ENCODE data around the gene CBFA2T3.

Gene CBFA2T3

DNA sequence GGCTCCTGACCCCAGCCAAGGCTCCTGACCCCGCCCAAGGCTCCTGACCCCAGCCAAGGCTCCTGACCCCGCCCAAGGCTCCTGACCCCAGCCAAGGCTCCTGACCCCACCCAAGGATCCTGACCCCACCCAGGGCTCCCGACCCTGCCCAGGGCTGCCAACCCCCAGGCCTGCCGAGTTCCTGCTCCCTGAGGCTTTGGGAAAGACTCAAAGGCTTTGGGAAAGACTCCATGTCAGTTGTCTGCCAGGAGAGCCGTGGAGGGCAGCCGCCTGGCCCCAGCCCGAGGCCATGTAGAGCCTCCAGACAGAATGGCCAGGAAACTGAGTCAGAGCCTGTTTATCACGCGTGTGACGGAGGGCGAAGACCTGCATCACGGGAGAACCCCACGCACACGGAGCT, 21.1 kb downstream of the CBFA2T3 start:
- TF ChIP-seq, protein P1, sequence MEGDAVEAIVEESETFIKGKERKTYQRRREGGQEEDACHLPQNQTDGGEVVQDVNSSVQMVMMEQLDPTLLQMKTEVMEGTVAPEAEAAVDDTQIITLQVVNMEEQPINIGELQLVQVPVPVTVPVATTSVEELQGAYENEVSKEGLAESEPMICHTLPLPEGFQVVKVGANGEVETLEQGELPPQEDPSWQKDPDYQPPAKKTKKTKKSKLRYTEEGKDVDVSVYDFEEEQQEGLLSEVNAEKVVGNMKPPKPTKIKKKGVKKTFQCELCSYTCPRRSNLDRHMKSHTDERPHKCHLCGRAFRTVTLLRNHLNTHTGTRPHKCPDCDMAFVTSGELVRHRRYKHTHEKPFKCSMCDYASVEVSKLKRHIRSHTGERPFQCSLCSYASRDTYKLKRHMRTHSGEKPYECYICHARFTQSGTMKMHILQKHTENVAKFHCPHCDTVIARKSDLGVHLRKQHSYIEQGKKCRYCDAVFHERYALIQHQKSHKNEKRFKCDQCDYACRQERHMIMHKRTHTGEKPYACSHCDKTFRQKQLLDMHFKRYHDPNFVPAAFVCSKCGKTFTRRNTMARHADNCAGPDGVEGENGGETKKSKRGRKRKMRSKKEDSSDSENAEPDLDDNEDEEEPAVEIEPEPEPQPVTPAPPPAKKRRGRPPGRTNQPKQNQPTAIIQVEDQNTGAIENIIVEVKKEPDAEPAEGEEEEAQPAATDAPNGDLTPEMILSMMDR (IDR thresholded peaks at IDR 0.05) = no peak
- no peak for DNase-seq (ENCODE audit: low spot score)
- Histone ChIP-seq H3K27ac (no peak overlapping the region), H3K4me3 (no peak overlapping the region)

DNA sequence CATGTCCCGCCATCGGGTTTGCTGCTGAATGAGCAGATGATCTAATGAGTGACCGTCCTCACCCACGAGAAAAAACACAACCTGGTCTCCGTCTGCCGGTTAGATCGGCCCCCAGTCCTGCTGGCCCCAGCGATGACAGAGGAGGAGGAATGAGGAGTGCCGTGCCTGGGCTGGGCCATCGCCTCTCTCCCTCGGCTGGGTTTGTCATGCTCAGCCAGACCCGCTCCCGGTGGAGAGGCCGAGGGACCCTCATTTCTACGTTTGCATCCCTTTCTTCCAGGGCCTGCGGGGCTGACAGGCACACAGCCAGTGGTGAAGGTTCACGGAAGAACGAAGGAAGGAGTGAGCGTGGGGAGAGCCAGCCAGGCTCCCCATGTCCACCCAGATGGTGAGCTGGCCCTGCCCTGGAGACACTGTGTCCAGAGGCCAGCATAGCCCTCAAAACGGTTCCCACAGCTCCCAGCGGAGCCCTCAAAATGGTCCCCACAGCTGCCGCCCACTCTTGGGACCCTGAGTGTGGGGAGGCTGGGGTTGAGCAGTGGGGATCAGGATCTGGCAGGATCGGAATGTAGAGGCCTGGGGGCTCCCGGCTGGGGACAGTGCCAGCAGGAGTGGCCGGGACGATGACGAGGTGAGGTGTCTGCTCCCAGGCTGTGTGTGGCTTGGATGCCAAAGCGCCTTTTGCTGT, 23.9 kb downstream of the CBFA2T3 start:
- no peak overlapping the region for H3K4me3 ChIP-seq
- TF ChIP-seq, protein P1 (IDR thresholded peaks at IDR 0.05) = no peak
- no peak for DNase-seq (ENCODE audit: low spot score)
- no peak overlapping the region for H3K27ac ChIP-seq

DNA sequence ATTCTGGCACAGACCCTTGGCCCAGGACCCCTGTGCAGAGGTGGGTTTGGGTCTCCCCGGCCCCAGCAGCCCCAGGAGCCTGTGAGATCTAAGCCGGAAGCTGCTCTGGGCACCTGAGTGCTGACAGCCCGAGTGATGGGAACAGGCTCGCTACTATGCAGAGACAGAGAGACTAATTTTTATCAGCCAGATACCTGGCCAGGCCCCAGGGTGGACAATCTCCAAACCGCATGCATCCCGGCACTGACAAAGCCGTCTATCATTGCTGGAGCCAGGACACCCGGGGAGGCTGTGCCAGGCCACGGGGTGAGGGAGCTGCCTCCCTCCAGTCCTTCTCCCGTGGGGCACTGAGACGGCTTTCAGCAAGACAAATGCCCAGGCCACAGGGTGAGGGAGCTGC, 25.0 kb downstream of the CBFA2T3 start:
- TF ChIP-seq, protein P1 (IDR thresholded peaks at IDR 0.05) = no peak
- DNase-seq (ENCODE audit: low spot score) = no peak
- Histone ChIP-seq H3K27ac (no peak overlapping the region), H3K4me3 (no peak overlapping the region)

- Histone ChIP-seq H3K27ac (no peak overlapping the region), H3K4me3 (no peak overlapping the region)
- DNase-seq (ENCODE audit: low spot score) = no peak
- TF ChIP-seq, protein P1 (IDR thresholded peaks at IDR 0.05) = no peak
Measured at GRCh38 chr16:88951501-88951900, 25.5 kb downstream of the CBFA2T3 start.

DNA sequence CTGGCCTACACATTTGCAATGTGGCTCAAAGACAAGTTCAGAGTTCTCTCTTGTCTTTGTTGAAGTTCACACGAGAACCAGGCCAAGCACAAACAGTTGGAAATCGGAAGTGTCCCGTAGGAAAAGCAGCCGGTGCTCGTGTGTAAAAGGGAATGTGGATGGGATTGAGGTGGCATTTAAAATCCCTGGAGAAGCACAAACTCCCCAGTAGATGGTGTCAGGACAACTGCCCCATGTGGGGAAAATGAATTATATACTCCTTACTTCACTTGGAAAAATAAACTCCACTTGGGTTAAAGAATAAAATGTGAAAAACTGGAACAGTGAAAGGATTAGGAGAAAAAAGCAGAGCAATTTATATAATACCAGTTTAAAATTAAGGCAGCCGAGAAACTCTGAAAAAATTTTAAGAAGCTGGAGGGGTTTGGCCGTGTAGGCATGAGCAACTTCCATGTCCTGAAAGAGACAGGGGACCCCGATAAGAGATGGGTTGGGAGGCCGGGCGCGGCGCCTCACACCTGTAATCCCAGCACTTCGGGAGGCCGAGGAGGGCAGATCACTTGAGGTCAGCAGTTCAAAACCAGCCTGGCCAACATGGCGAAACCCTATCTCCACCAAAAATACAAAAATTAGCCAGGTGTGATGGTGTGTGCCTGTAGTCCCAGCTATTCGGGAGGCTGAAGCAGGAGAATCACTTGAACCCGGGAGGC, 28.1 kb downstream of the CBFA2T3 start:
- Histone ChIP-seq H3K4me3 (no peak overlapping the region), H3K27ac (no peak overlapping the region)
- TF ChIP-seq, protein P1 (IDR thresholded peaks at IDR 0.05) = no peak
- no peak for DNase-seq (ENCODE audit: low spot score)

GRCh38 chr16:88945473-88945872, 31.5 kb downstream of the CBFA2T3 start:
- DNase-seq (ENCODE audit: low spot score) = no peak
- Histone ChIP-seq H3K4me3 (no peak overlapping the region), H3K27ac (no peak overlapping the region)
- TF ChIP-seq, protein P1 (IDR thresholded peaks at IDR 0.05) = no peak

- TF ChIP-seq, protein P1 (IDR thresholded peaks at IDR 0.05) = no peak
- no peak for DNase-seq (ENCODE audit: low spot score)
Measured at GRCh38 chr16:88943741-88944140, 33.3 kb downstream of the CBFA2T3 start.

More at GRCh38 chr16:88943741-88944140, 33.3 kb downstream of the CBFA2T3 start:
- H3K27ac ChIP-seq = no peak overlapping the region
- H3K4me3 ChIP-seq = no peak overlapping the region
